Mesendoderm (in vitro differentiated cells): ENCODE results near the gene PLEKHG4B.
A peak's percentile ranks its signal among the peaks of the same experiment; 100 is the strongest.

ENCODE experiments used
- DNase-seq: peaks from one replicate; pipeline ENCODE4 v3.0.0; 2013
- H2AK5ac ChIP-seq: 2 replicates; pipeline ENCODE4 v1.6.1; 2013; ENCODE audit warnings: low read length, inconsistent platforms
- H2BK120ac ChIP-seq: 2 replicates; pipeline ENCODE4 v1.6.1; 2013; ENCODE audit warnings: low read depth, mild to moderate bottlenecking, low read length, moderate library complexity, mixed read lengths
- H2BK15ac ChIP-seq: replicated peaks from 2 replicates; pipeline ENCODE4 v1.6.1; 2013; ENCODE audit warnings: low read depth, mild to moderate bottlenecking, moderate library complexity
- H2BK5ac ChIP-seq: 2 replicates; pipeline ENCODE4 v1.6.1; 2013; ENCODE audit warnings: low read length, inconsistent platforms
- H3K18ac ChIP-seq: 2 replicates; pipeline ENCODE4 v1.6.1; 2013; ENCODE audit warnings: mild to moderate bottlenecking, low read length, mixed read lengths
- H3K23ac ChIP-seq: one replicate; pipeline ENCODE4 v1.6.1; 2013; ENCODE audit warnings: low read length
- H3K27ac ChIP-seq: 2 replicates; pipeline ENCODE4 v1.5.1; 2013; ENCODE audit warnings: low read depth, mild to moderate bottlenecking, inconsistent platforms, low read length, moderate library complexity
- H3K27me3 ChIP-seq: 2 replicates; pipeline ENCODE4 v1.6.1; 2013; ENCODE audit warnings: low read length, control low read depth, mild to moderate bottlenecking, inconsistent platforms; ENCODE audit not compliant: insufficient read depth, poor library complexity
- H3K36me3 ChIP-seq: 2 replicates; pipeline ENCODE4 v1.6.1; 2013; ENCODE audit warnings: low read length, inconsistent platforms; ENCODE audit not compliant: control insufficient read depth, insufficient read depth
- H3K4ac ChIP-seq: one replicate; pipeline ENCODE4 v1.6.1; 2013; ENCODE audit warnings: low read depth, mild to moderate bottlenecking, low read length, moderate library complexity
- H3K4me1 ChIP-seq: 2 replicates; pipeline ENCODE4 v1.6.1; 2013; ENCODE audit warnings: low read depth, low read length, inconsistent platforms; ENCODE audit not compliant: control insufficient read depth
- H3K4me2 ChIP-seq: 2 replicates; pipeline ENCODE4 v1.6.1; 2013; ENCODE audit warnings: low read length
- H3K4me3 ChIP-seq: 2 replicates; pipeline ENCODE4 v1.5.1; 2013; ENCODE audit warnings: mild to moderate bottlenecking, low read length
- H3K56ac ChIP-seq: one replicate; pipeline ENCODE4 v1.6.1; 2013; ENCODE audit warnings: low read length
- H3K79me1 ChIP-seq: 2 replicates; pipeline ENCODE4 v1.6.1; 2013; ENCODE audit warnings: low read length, inconsistent platforms
- H3K79me2 ChIP-seq: 2 replicates; pipeline ENCODE4 v1.6.1; 2013; ENCODE audit warnings: mild to moderate bottlenecking, low read length; ENCODE audit not compliant: control insufficient read depth, insufficient read depth
- H3K9ac ChIP-seq: 2 replicates; pipeline ENCODE4 v1.6.1; 2013; ENCODE audit warnings: low read length, inconsistent platforms
- H4K5ac ChIP-seq: one replicate; pipeline ENCODE4 v1.6.1; 2013; ENCODE audit warnings: low read length
- H4K8ac ChIP-seq: one replicate; pipeline ENCODE4 v1.6.1; 2013; ENCODE audit warnings: low read depth, mild to moderate bottlenecking, control low read depth, low read length, moderate library complexity
- WGBS: extraction: QIAGEN DNeasy Blood & Tissue Kit; methylation state at CpG from one replicate; pipeline ENCODE4 v1.1.7; 2013; ENCODE audit warnings: low lambda C conversion rate, missing lambda C conversion rate; ENCODE audit not compliant: insufficient coverage; ENCODE audit errors: extremely low coverage; 5-methylcytosine and 5-hydroxymethylcytosine counted together

The PLEKHG4B gene

GRCh38 chr5:127886-128285, 35.9 kb downstream of the PLEKHG4B start:
- H3K27me3 ChIP-seq: no peaks in the 10 kb centered on the region
- no peak overlapping the region for H3K23ac ChIP-seq
- WGBS: no CpG with 5 or more reads among the region's 2 CpGs
- H3K18ac ChIP-seq: no peak overlapping the region
- no peak overlapping the region for H4K5ac ChIP-seq
- H3K4me3 ChIP-seq: no peak overlapping the region
- no peak overlapping the region for H3K9ac ChIP-seq
- no peak overlapping the region for H2BK120ac ChIP-seq
- H2AK5ac ChIP-seq: no peak overlapping the region
- no peak overlapping the region for H2BK5ac ChIP-seq
- H3K4ac ChIP-seq: no peak overlapping the region
- H4K8ac ChIP-seq: no peak overlapping the region
- peaks cover 9% of the 10 kb centered on the region for H3K4me1 ChIP-seq
- no peak overlapping the region for H3K4me2 ChIP-seq
- DNase-seq: no peak
- H3K36me3 ChIP-seq: no peaks in the 10 kb centered on the region
- H3K79me2 ChIP-seq: peaks cover 7% of the 10 kb centered on the region
- H3K79me1 ChIP-seq: peaks cover 11% of the 10 kb centered on the region
- no peak overlapping the region for H2BK15ac ChIP-seq
- no peak overlapping the region for H3K56ac ChIP-seq
- no peak overlapping the region for H3K27ac ChIP-seq

- WGBS: no CpG with 5 or more reads among the region's 2 CpGs
- no peaks in the 10 kb centered on the region for H3K36me3 ChIP-seq
- no peak overlapping the region for H3K4me2 ChIP-seq
- DNase-seq: no peak
- no peak overlapping the region for H4K8ac ChIP-seq
- H3K4me3 ChIP-seq: no peak overlapping the region
- no peaks in the 10 kb centered on the region for H3K27me3 ChIP-seq
- H3K9ac ChIP-seq: no peak overlapping the region
- peaks cover 9% of the 10 kb centered on the region for H3K4me1 ChIP-seq
- H3K18ac ChIP-seq: no peak overlapping the region
- no peak overlapping the region for H2BK120ac ChIP-seq
- H2BK15ac ChIP-seq: no peak overlapping the region
- H3K79me2 ChIP-seq: peaks cover 7% of the 10 kb centered on the region
- no peak overlapping the region for H3K27ac ChIP-seq
- no peak overlapping the region for H2BK5ac ChIP-seq
- no peak overlapping the region for H3K56ac ChIP-seq
- H3K79me1 ChIP-seq: peaks cover 11% of the 10 kb centered on the region
- H3K4ac ChIP-seq: no peak overlapping the region
- H3K23ac ChIP-seq: no peak overlapping the region
- H2AK5ac ChIP-seq: no peak overlapping the region
- no peak overlapping the region for H4K5ac ChIP-seq
Measured at GRCh38 chr5:128446-128845, 36.5 kb downstream of the PLEKHG4B start.

GRCh38 chr5:129148-129547, 37.2 kb downstream of the PLEKHG4B start:
- DNase-seq: no peak
- H3K27me3 ChIP-seq: no peaks in the 10 kb centered on the region
- peaks cover 7% of the 10 kb centered on the region for H3K79me2 ChIP-seq
- no peak overlapping the region for H4K5ac ChIP-seq
- H3K23ac ChIP-seq: no peak overlapping the region
- no CpG with 5 or more reads among the region's 2 CpGs for WGBS
- no peak overlapping the region for H3K4me2 ChIP-seq
- no peak overlapping the region for H3K27ac ChIP-seq
- H3K18ac ChIP-seq: peak overlapping the region; percentile 39
- H2BK15ac ChIP-seq: no peak overlapping the region
- no peaks in the 10 kb centered on the region for H3K36me3 ChIP-seq
- H3K9ac ChIP-seq: no peak overlapping the region
- peaks cover 13% of the 10 kb centered on the region for H3K79me1 ChIP-seq
- no peak overlapping the region for H3K4ac ChIP-seq
- no peak overlapping the region for H4K8ac ChIP-seq
- H3K4me3 ChIP-seq: no peak overlapping the region
- H2BK5ac ChIP-seq: no peak overlapping the region
- H3K4me1 ChIP-seq: peaks cover 9% of the 10 kb centered on the region
- no peak overlapping the region for H3K56ac ChIP-seq
- H2BK120ac ChIP-seq: no peak overlapping the region
- H2AK5ac ChIP-seq: no peak overlapping the region

GRCh38 chr5:129820-130219, 37.9 kb downstream of the PLEKHG4B start:
- H2BK15ac ChIP-seq: no peak overlapping the region
- H3K56ac ChIP-seq: no peak overlapping the region
- peak; percentile 56 for DNase-seq
- peaks cover 9% of the 10 kb centered on the region for H3K4me1 ChIP-seq
- no peak overlapping the region for H3K9ac ChIP-seq
- no peak overlapping the region for H2BK120ac ChIP-seq
- H4K5ac ChIP-seq: no peak overlapping the region
- H3K4me3 ChIP-seq: no peak overlapping the region
- no peak overlapping the region for H3K18ac ChIP-seq
- no peak overlapping the region for H2BK5ac ChIP-seq
- H3K27ac ChIP-seq: peak overlapping the region; percentile 57
- no peak overlapping the region for H3K23ac ChIP-seq
- no peak overlapping the region for H4K8ac ChIP-seq
- no peak overlapping the region for H3K4me2 ChIP-seq
- peaks cover 7% of the 10 kb centered on the region for H3K79me2 ChIP-seq
- no peak overlapping the region for H3K4ac ChIP-seq
- H3K79me1 ChIP-seq: peaks cover 13% of the 10 kb centered on the region
- H3K36me3 ChIP-seq: no peaks in the 10 kb centered on the region
- H2AK5ac ChIP-seq: no peak overlapping the region
- no peaks in the 10 kb centered on the region for H3K27me3 ChIP-seq

GRCh38 chr5:130601-131131, 38.7 kb downstream of the PLEKHG4B start:
- Histone ChIP-seq H3K56ac (no peak overlapping the region), H3K27ac (no peak overlapping the region), H4K8ac (no peak overlapping the region), H3K36me3 (no peaks in the 10 kb centered on the region), H3K79me1 (peaks cover 13% of the 10 kb centered on the region), H2BK5ac (no peak overlapping the region), H3K4me1 (peaks cover 9% of the 10 kb centered on the region), H3K18ac (no peak overlapping the region), H3K23ac (no peak overlapping the region), H3K79me2 (peaks cover 7% of the 10 kb centered on the region), H2AK5ac (no peak overlapping the region), H2BK15ac (no peak overlapping the region), H3K4ac (no peak overlapping the region), H3K9ac (no peak overlapping the region), H4K5ac (no peak overlapping the region), H3K27me3 (no peaks in the 10 kb centered on the region), H3K4me3 (no peak overlapping the region), H2BK120ac (no peak overlapping the region), H3K4me2 (no peak overlapping the region)
- no CpG with 5 or more reads among the region's 4 CpGs for WGBS
- DNase-seq: no peak

- Histone ChIP-seq H2BK120ac (no peak overlapping the region), H3K23ac (no peak overlapping the region), H3K18ac (no peak overlapping the region), H2BK15ac (no peak overlapping the region), H2BK5ac (no peak overlapping the region), H3K4me3 (no peak overlapping the region), H2AK5ac (no peak overlapping the region), H3K9ac (no peak overlapping the region), H3K56ac (no peak overlapping the region), H4K8ac (no peak overlapping the region), H3K79me1 (peaks cover 9% of the 10 kb centered on the region), H3K79me2 (peaks cover 5% of the 10 kb centered on the region), H3K4ac (no peak overlapping the region), H3K4me1 (no peaks in the 10 kb centered on the region), H3K27me3 (no peaks in the 10 kb centered on the region), H3K4me2 (no peak overlapping the region), H3K27ac (no peak overlapping the region), H4K5ac (no peak overlapping the region), H3K36me3 (no peaks in the 10 kb centered on the region)
- DNase-seq: no peak
- no CpG with 5 or more reads among the region's 5 CpGs for WGBS
Measured at GRCh38 chr5:136901-137300, 44.9 kb downstream of the PLEKHG4B start.
